Measurements from ENCODE around the gene VPS54. TPM values are rescaled to one million over a fixed set of nuclear protein-coding genes. Genes with fewer than 3 reads are reported as not detected.
A peak's percentile ranks its signal among the peaks of the same experiment; 100 is the strongest.

Gene VPS54
- total RNA-seq, 1 donor from 2014 or later, result 27.0 TPM

- no peaks in the 10 kb centered on the region for H3K27me3 ChIP-seq
- no peaks in the 10 kb centered on the region for H3K9me3 ChIP-seq
- ATAC-seq (no peak), DNase-seq (no peak)
- TF ChIP-seq CTCF (IDR thresholded peaks at IDR 0.05), result no peak
- H3K36me3 ChIP-seq, result no peaks in the 10 kb centered on the region
- intact Hi-C loops (cut with DNase I), result no loop called here
- peaks cover 18% of the 10 kb centered on the region for H3K4me1 ChIP-seq
- H3K27ac ChIP-seq, result peak overlapping the region; percentile 2
- H3K4me3 ChIP-seq, result no peak overlapping the region
These were observed 4.6 kb downstream of the VPS54 start for GRCh38 chr2:64014628-64015027.

GRCh38 chr2:64013053-64013452 is 6.2 kb downstream of the VPS54 start:
- Histone ChIP-seq H3K4me3 (no peak overlapping the region), H3K27ac (no peak overlapping the region), H3K9me3 (no peaks in the 10 kb centered on the region), H3K27me3 (no peaks in the 10 kb centered on the region), H3K4me1 (peaks cover 17% of the 10 kb centered on the region), H3K36me3 (no peaks in the 10 kb centered on the region)
- DNase-seq (no peak), ATAC-seq (no peak)
- TF ChIP-seq CTCF (IDR thresholded peaks at IDR 0.05), result no peak
- intact Hi-C loops (cut with DNase I), result no loop called here

GRCh38 chr2:64012115-64012514 is 7.1 kb downstream of the VPS54 start:
- no peak for ATAC-seq
- Histone ChIP-seq H3K4me1 (peaks cover 14% of the 10 kb centered on the region), H3K4me3 (no peak overlapping the region), H3K27me3 (no peaks in the 10 kb centered on the region), H3K9me3 (no peaks in the 10 kb centered on the region), H3K36me3 (no peaks in the 10 kb centered on the region), H3K27ac (no peak overlapping the region)
- intact Hi-C loops (cut with DNase I), result no loop called here
- no peak for TF ChIP-seq CTCF (IDR thresholded peaks at IDR 0.05)
- no peak for DNase-seq

- TF ChIP-seq CTCF (IDR thresholded peaks at IDR 0.05), result no peak
- Histone ChIP-seq H3K36me3 (no peaks in the 10 kb centered on the region), H3K27me3 (no peaks in the 10 kb centered on the region), H3K9me3 (no peaks in the 10 kb centered on the region), H3K4me3 (no peak overlapping the region), H3K4me1 (no peaks in the 10 kb centered on the region), H3K27ac (no peak overlapping the region)
- ATAC-seq, result peak; percentile 37
- no peak for DNase-seq
- intact Hi-C loops (cut with DNase I), result no loop called here
These were observed 10.7 kb downstream of the VPS54 start for GRCh38 chr2:64008434-64009009.

GRCh38 chr2:64007924-64008323 is 11.3 kb downstream of the VPS54 start:
- intact Hi-C loops (cut with DNase I), result no loop called here
- no peak overlapping the region for H3K27ac ChIP-seq
- H3K4me1 ChIP-seq, result no peaks in the 10 kb centered on the region
- no peak overlapping the region for H3K4me3 ChIP-seq
- H3K27me3 ChIP-seq, result no peaks in the 10 kb centered on the region
- no peaks in the 10 kb centered on the region for H3K9me3 ChIP-seq
- no peaks in the 10 kb centered on the region for H3K36me3 ChIP-seq
- DNase-seq (no peak), ATAC-seq (no peak)
- no peak for TF ChIP-seq CTCF (IDR thresholded peaks at IDR 0.05)
